Activated CD8-positive, alpha-beta memory T cell treated with anti-CD3 and anti-CD28 coated beads, Interleukin-2, amount 50 U/mL, for 24 hours (primary cell): ENCODE data around the gene DRAP1.

Source experiments
- DNase-seq: peaks from one replicate; pipeline ENCODE4 v3.0.0-alpha.2; 2020; ENCODE audit errors: extremely low read depth

Gene DRAP1

GRCh38 chr11:65919141-65919572 is at the start of gene DRAP1:
Gene DRAP1 (plus strand): TSS chr11:65919426. CDS start chr11:65919502, 76 bp downstream.
- DNase-seq = peak; percentile 89

GRCh38 chr11:65869643-65870306 is 49.5 kb upstream of the DRAP1 start:
- no peak for DNase-seq

DNA sequence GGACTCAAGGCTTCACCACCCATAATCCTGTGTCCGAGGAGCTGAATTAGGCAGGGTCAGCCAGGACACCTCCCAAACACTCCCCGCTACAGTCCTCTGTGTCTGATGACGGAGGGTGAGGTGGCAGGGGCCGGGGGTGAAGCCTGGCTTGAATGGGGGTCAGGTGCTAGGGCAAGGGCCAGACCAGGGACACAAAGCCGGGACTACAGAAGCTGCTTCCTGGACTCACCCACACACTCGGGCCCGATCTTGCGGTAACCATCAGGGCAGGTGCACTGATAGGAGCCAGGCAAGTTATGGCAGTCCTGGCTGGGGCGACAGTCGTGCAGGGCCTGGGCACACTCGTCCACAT is 48.9 kb upstream of the DRAP1 start:
- no peak for DNase-seq

DNA sequence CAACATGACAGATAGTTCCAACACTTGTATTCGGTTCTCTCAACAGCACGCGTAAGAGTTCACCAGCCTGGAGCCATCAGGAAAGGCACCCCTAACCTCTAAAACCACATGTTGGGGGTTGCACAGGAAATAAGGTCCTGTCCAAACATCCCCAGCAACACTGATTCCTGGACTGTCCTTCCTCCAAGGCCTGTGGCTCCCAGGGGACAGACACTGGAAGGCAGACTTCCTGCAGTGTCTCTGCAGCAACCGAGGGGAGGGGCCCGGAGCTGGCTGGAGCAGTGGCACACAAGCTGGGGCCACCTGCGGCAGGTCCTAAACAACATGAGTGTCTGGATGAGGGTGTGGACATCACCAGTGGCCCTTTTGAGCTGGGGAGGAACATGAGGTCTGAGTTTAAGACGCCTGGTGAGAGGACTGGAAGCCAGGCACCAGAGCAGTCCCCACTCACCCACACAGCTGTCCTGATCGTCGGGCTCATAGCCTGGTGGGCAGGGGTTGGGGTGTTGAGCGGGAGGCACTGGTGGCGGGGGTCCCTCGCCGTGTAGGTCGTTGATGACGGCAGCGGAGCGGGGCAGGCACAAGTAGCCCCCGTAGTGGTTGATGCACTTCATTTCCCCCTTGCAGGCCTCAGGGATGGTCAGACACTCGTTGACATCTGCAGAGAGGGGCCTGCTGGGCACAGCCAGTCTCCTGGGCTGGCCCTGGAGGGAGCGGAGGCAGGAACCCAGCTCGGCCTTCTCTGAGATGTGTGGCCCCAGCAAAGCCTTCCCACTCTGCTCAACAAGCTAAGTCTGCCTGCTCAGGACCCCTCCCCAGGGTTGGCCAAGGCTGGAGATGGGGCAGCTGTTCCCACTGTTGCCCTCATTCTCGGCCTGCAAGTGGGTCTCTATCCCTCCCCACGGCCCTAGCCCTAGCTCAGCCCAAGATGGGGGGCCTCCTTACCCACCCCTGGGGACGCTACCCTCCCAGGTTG is 48.2 kb upstream of the DRAP1 start:
- no peak for DNase-seq

GRCh38 chr11:65871811-65872548 is 47.2 kb upstream of the DRAP1 start:
- DNase-seq = no peak

- DNase-seq = no peak
Measured at GRCh38 chr11:65872586-65873317, 46.5 kb upstream of the DRAP1 start, which contains the start of gene EFEMP2. Gene EFEMP2 (minus strand): TSS chr11:65872800. CDS start chr11:65872354, 446 bp downstream.

DNA sequence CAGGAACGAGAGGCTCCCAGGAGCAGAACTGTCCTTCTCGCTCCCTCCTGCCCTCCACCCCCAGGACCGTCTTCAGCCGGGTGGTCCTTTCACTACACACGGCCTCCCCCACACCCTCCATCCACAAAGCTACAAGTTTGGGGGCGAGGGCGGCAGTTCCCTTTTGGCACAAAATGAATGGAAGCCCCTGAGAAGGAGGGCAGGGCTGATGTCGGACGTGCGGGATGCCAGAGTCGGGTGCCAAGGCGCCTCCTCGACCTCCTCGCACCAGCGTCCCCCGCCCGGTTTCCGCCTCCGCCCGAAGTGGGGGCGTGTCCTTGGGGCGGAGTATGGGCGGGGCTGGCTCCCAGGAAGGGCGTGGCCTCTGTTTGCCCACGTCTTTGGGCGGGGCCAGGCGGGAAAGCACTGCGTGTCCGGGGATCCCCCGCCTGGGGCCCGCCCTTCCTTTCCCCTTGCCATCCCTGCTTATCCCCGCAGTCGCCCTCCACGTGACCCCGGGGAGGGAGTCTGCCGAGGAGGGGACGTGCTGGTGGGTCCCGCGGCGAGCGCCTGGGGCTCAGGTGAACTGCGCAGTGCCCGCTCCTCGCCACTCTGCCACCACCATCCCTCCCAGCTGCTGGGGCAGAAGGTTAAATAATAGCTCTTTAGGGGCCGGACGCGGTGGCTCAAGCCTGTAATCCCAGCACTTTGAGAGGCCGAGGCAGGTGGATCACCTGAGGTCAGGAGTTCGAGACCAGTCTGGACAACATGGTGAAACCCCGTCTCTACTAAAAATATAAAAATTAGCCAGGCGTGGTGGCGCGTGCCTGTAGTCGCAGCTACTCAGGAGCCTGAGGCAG is 45.7 kb upstream of the DRAP1 start:
- DNase-seq = peak; percentile 81

GRCh38 chr11:65879617-65880016 is 39.6 kb upstream of the DRAP1 start, which contains the start of gene CTSW:
Gene CTSW (plus strand): TSS chr11:65879837. CDS start chr11:65879855, 18 bp downstream.
- no peak for DNase-seq

GRCh38 chr11:65880027-65880426 is 39.2 kb upstream of the DRAP1 start:
- no peak for DNase-seq

- DNase-seq = no peak
Measured at GRCh38 chr11:65880844-65881421, 38.3 kb upstream of the DRAP1 start.

DNA sequence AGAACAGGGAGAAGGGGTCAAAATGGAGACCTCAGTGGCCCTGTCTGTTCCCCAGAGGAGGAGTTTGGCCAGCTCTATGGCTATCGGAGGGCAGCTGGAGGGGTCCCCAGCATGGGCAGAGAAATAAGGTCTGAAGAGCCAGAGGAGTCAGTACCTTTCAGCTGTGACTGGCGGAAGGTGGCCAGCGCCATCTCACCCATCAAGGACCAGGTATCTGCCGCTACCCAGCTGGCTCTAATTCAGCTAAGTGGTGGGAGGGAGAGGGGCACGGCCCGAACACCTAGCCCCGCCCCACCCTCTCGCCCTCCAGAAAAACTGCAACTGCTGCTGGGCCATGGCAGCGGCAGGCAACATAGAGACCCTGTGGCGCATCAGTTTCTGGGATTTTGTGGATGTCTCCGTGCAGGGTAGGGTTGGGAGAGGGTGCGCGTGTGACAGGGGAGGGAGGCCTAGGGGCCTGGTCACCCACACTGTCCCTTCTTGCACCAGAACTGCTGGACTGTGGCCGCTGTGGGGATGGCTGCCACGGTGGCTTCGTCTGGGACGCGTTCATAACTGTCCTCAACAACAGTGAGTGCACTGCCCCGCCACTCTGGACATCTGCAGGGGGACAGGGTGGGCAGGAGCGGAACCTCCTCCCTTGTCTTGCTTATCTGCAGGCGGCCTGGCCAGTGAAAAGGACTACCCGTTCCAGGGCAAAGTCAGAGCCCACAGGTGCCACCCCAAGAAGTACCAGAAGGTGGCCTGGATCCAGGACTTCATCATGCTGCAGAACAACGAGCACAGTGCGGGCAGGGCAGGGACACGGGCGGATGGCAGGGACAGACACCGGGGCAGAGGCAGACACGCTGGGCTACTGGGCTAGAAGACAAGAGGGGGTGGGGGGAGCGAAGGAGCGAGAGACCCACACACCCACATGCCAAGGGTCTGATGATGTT is 36.8 kb upstream of the DRAP1 start:
- DNase-seq = no peak

- no peak for DNase-seq
Measured at GRCh38 chr11:65883058-65883761, 36.0 kb upstream of the DRAP1 start.

DNA sequence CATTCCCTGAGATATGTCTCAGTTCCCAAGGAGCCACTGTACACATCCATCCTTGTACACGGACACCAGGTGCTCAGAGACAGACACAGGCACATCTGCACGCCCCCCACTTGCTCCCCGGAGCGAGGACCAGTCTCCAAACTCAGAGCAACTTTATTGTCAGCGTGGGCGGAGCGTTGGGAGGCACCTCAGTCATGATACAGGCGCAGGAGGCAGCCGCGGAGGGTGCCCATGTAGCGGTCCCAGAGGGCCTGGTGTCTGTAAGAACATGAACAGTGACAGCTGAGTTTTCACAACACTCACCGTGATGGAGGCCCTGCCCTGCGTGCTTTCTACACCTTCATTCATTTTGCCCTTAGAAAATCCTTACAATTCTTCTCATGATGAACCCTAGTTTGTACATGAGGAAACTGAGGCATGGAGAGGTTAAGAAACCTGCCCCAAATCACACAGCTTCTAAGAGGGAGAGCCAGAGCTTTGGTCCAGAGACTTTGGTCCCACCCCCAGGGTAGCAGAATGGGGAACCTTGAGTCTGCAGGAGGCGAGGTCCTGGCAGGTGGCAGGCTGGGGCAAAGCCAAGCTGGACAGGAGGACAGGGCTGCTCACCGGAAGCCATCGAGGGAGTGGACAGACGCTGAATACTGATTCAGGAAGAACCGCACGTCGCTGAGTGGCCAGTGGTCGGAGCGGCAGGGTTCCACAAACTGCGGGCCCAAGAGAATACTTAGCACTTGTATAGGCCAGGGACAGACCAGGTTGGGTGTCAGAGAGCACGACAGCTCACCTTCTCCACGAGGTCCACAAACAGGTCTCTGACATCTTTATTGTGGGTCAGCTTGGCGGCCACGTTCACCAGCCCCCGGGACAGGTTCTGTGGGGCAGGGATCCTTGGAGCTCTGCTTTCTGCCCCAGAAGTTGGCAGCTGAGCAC is 35.2 kb upstream of the DRAP1 start:
- DNase-seq = no peak

DNA sequence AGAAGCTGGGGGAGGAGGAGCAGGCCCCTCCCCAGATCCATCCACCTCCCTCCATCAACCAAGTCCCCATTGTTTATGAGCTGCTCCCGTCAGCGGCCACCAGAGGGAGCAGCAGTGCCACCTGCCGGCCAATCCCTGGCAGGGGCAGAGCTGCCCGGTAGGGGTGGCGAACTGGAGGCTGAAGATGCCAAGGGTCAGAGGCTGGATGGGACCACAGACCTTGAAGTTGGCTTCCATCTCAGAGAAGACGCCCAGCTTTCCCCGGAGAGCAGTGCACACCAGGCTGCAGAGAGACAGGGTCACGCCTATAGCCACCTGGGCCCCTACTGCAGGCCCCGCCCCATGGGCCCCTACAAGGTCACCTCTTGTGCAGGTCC is 34.5 kb upstream of the DRAP1 start:
- peak; percentile 62 for DNase-seq

GRCh38 chr11:65885231-65885630 is 34.0 kb upstream of the DRAP1 start:
- DNase-seq = no peak

DNA sequence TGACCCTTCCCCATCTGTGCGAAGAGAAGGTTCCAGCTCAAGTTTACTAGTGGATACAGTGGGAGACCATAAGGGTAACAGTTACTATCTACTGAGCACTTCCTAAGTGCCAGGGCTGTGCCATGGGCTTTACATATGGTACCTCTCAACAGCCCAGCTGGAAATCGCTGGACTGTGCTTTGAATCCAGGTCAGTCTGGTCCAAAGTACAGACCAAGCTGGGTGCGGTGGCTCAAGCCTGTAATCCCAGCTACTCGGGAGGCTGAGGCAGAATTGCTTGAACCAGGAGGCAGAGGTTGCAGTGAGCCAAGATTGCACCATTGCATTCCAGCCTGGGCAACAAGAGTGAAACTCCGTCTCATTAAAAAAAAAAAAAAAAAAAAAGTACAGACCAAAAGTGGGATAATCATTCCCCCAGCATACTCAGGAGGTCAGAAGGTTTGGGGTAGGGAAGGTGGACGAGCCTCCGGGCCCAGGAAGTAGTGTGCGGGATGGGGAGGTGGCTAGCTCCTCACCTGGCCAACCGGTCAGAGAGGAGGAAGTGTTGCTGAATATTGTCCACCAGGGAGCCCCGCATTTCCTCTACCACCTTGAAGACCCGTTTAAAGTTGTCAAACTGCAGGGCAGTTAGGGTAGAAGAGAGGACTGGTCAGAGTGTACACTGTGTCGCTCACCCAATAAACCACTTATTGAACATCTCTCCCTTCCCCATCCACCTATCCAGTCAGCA is 33.3 kb upstream of the DRAP1 start:
- no peak for DNase-seq
